ENCODE data around the gene CCN5. TPM values are rescaled to one million over a fixed set of nuclear protein-coding genes. Genes with fewer than 3 reads are reported as not detected.
"Not testable (repeated sequence)": the region's sequence is repeated elsewhere in the genome, so short reads cannot be mapped to it uniquely, and the experiment has no call there.

CCN5 gene
- total RNA-seq, 4 donors from 2014 or later = 5.8 to 32.2 (median 11.2) TPM

GRCh38 chr20:44759595-44759994 lies 44.4 kb downstream of the CCN5 start:
- Histone ChIP-seq H3K4me1 (no peaks in the 10 kb centered on the region), H3K27me3 (no peaks in the 10 kb centered on the region), H3K4me3 (no peak overlapping the region), H3K27ac (no peak overlapping the region), H3K36me3 (no peaks in the 10 kb centered on the region), H3K9me3 (no peaks in the 10 kb centered on the region)
- DNase-seq = no peak
- TF ChIP-seq POLR2A (IDR thresholded peaks at IDR 0.05) = no peak
- no peak for TF ChIP-seq CTCF (IDR thresholded peaks at IDR 0.05)

- H3K27ac ChIP-seq = no peak overlapping the region
Measured at GRCh38 chr20:44761423-44761822, 46.3 kb downstream of the CCN5 start.

GRCh38 chr20:44762466-44763140 lies 47.4 kb downstream of the CCN5 start:
- Histone ChIP-seq H3K4me1 (no peaks in the 10 kb centered on the region), H3K36me3 (no peaks in the 10 kb centered on the region), H3K4me3 (no peak overlapping the region), H3K27ac (no peak overlapping the region), H3K27me3 (no peaks in the 10 kb centered on the region), H3K9me3 (no peaks in the 10 kb centered on the region)
- no peak for TF ChIP-seq CTCF (IDR thresholded peaks at IDR 0.05)
- no peak for DNase-seq

More at GRCh38 chr20:44761423-44761822, 46.3 kb downstream of the CCN5 start:
- Histone ChIP-seq H3K27me3 (no peaks in the 10 kb centered on the region), H3K36me3 (no peaks in the 10 kb centered on the region), H3K4me3 (no peak overlapping the region), H3K4me1 (no peaks in the 10 kb centered on the region), H3K9me3 (no peaks in the 10 kb centered on the region)
- TF ChIP-seq POLR2A (IDR thresholded peaks at IDR 0.05) (no peak), CTCF (IDR thresholded peaks at IDR 0.05) (no peak)
- no peak for DNase-seq

GRCh38 chr20:44763798-44764197 lies 48.6 kb downstream of the CCN5 start:
- H3K27me3 ChIP-seq, H3K9me3 ChIP-seq, H3K4me1 ChIP-seq, H3K27ac ChIP-seq, DNase-seq, H3K4me3 ChIP-seq, H3K36me3 ChIP-seq: not testable (repeated sequence)

GRCh38 chr20:44765091-44765490 lies 49.9 kb downstream of the CCN5 start:
- no peaks in the 10 kb centered on the region for H3K4me1 ChIP-seq
- H3K9me3 ChIP-seq = no peaks in the 10 kb centered on the region
- no peak overlapping the region for H3K4me3 ChIP-seq
- TF ChIP-seq CTCF (IDR thresholded peaks at IDR 0.05) (no peak), POLR2A (IDR thresholded peaks at IDR 0.05) (no peak)
- H3K27ac ChIP-seq = no peak overlapping the region
- no peak for DNase-seq
- H3K36me3 ChIP-seq = no peaks in the 10 kb centered on the region
- no peaks in the 10 kb centered on the region for H3K27me3 ChIP-seq

- no peaks in the 10 kb centered on the region for H3K27me3 ChIP-seq
Measured at GRCh38 chr20:44765701-44766347, 50.7 kb downstream of the CCN5 start.

More at GRCh38 chr20:44765701-44766347, 50.7 kb downstream of the CCN5 start:
- no peak for TF ChIP-seq CTCF (IDR thresholded peaks at IDR 0.05)
- TF ChIP-seq POLR2A (IDR thresholded peaks at IDR 0.05) = no peak
- H3K4me1 ChIP-seq = no peaks in the 10 kb centered on the region
- no peak for DNase-seq
- no peaks in the 10 kb centered on the region for H3K36me3 ChIP-seq
- no peaks in the 10 kb centered on the region for H3K9me3 ChIP-seq
- no peak overlapping the region for H3K4me3 ChIP-seq
- H3K27ac ChIP-seq = no peak overlapping the region
